ENCODE data around the gene FHOD3. TPM values are rescaled to one million over a fixed set of nuclear protein-coding genes. Genes with fewer than 3 reads are reported as not detected.

Gene FHOD3
- total RNA-seq, 1 donor: not detected

GRCh38 chr18:36610661-36611060, 313.1 kb downstream of the FHOD3 start:
- DNase-seq (ENCODE audit: low read depth in 2 of 3, low spot score in 2 of 3): no peak

GRCh38 chr18:36613069-36613468, 315.6 kb downstream of the FHOD3 start:
- no peak for DNase-seq (ENCODE audit: low read depth in 2 of 3, low spot score in 2 of 3)

DNA sequence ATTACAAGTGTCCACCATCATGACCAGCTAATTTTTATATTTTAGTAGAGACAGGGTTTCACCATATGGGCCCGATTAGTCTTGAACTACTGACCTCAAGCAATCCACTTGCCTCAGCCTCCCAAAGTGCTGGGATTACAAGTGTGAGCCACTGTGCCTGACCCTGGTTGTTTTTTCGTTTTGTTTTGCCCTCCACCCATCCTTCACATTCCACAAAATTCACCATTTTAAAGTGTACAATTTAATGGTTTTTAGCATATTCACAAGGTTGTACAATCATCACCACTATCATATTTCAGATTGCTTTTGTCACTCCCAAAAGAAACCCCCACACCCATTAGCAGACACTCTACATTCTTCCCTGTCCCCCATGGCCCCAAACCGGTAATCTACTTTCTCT, 316.3 kb downstream of the FHOD3 start:
- DNase-seq (ENCODE audit: low read depth in 2 of 3, low spot score in 2 of 3): no peak

DNA sequence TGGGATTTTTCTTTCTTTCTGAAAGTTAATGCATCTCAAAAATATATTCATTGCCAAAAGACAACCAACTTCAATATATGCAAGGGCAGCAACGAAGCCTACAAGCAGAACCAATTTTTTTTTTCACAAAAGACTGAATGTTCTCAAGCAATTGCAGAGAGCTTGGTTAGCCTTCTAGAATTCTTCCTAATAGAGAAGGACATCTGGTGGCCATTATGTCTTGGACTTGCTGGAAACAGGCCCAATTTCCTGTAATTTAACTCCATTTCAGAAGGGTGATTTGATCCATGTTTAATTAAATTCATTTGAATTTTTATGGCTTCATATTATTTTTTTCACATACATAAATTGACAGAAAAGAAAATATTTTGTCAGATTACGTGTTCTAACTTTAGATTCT, 323.3 kb downstream of the FHOD3 start:
- no peak for DNase-seq (ENCODE audit: low read depth in 2 of 3, low spot score in 2 of 3)

DNA sequence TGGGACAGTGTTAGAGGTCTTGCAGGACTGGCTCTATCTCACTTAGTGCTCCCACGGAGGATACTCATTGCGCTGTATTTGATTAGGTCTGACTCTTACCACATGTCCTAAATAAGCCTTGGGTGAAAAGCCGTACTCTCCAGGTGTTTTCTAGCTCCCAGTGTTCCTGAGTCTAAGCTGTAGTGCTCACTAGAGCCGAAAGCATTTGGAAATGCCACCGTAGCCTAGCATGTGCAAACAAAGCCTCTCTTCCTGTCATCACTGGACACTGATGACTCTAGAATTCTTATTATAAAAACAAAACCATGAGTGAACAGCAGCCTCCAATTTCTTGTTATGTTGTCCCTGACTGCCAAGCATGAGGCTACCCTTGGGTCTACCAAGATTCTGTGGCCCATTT, 325.1 kb downstream of the FHOD3 start:
- no peak for DNase-seq (ENCODE audit: low read depth in 2 of 3, low spot score in 2 of 3)

GRCh38 chr18:36623091-36623490, 325.6 kb downstream of the FHOD3 start:
- no peak for DNase-seq (ENCODE audit: low read depth in 2 of 3, low spot score in 2 of 3)

DNA sequence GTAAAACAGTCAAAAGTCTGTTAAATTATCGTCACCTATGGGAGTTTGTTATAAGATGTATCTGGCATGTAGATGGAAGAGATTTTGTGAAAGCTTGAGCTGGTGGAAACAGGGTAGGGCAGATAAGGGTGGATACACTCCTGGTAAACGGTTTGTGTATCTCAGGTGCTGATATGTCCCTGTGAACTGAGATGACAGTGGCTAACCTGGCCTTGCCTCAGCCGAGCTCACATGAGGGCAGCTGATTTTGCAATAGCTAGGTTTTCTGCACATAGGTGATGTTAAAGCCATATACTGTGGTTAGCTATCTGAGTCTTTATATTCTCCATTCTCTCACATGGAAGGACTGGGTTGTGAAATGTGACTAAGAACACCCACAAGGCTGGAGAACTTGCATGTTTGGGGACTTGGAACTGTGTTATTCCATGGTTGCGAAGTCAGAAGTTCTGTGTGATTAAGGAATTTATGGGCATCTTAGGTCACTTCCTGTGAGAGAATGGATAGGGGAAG, 326.2 kb downstream of the FHOD3 start:
- no peak for DNase-seq (ENCODE audit: low read depth in 2 of 3, low spot score in 2 of 3)

DNA sequence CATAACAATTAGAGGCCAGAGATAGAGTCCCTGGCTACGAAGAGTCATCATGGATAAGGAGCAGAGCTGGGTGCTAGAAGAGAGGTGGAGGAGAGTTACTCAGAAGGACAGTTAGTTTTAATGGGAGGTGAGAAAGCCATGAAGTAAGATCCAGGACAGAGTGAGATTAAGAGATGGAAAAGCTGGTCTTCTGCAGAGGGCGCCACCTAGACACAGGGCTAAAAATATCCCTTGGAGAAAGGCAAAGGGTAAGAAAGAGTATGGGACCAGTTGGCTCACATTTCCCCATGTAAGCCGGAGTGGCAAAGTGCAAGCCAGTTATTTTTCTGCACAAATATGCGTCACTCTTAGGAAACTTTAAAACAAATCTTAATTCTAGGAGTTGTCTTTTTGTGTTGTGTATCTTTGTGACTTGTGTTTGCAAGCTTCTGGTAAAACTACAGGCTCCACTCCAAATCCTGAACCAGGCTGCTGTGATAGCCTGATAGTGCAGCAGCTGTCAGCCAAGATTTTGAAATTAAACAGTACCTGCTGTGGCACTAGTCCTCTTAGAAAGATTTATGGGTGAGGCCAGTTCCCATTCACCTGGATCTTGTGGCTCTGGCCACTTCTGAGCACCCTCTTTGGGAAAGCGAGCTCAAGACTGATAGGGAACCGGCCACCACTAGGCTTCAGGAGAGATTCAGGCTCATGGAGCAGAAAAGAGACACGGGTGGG, 327.1 kb downstream of the FHOD3 start:
- no peak for DNase-seq (ENCODE audit: low read depth in 2 of 3, low spot score in 2 of 3)

GRCh38 chr18:36625386-36625785, 327.9 kb downstream of the FHOD3 start:
- DNase-seq (ENCODE audit: low read depth in 2 of 3, low spot score in 2 of 3): no peak

DNA sequence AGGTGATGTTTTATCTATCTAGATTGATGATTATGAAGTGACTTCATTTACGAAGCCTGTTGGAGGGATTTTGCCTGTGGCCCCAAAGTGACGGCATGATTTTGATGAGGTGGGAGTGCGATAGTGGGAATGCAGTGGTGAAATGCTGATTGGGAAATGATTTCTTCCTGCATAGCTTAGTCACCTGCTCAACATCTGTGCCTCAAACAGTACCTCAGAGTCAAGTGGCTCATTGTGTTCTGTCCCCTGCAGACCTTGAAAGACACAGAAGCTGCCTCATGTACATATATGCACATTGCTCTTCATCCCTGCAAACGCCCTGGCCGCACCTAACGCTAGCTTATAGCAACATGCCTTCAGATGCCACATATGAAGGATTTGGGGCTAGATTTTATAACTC, 330.1 kb downstream of the FHOD3 start:
- no peak for DNase-seq (ENCODE audit: low read depth in 2 of 3, low spot score in 2 of 3)

- DNase-seq (ENCODE audit: low read depth in 2 of 3, low spot score in 2 of 3): no peak
Measured at GRCh38 chr18:36628435-36629137, 331.1 kb downstream of the FHOD3 start.

DNA sequence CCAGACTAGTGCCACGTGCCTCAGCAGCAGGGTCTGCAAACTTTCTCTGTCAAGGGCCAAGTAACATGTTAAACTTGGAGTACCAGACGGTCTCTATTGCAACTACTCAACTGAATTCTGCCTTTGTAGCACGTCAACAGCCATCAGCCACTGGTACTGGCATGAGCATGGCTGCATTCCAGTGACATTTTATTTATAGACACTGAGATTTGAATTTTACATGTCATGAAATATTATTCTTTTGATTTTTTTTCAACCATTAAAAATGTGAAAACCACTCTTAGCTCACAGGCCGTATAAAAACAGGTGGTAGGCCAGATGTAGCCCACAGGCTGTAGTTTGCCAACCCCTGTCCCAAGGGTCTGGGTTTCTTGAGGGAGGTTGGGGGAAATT, 331.6 kb downstream of the FHOD3 start:
- no peak for DNase-seq (ENCODE audit: low read depth in 2 of 3, low spot score in 2 of 3)

- DNase-seq (ENCODE audit: low read depth in 2 of 3, low spot score in 2 of 3): no peak
Measured at GRCh38 chr18:36629836-36630235, 332.3 kb downstream of the FHOD3 start.

DNA sequence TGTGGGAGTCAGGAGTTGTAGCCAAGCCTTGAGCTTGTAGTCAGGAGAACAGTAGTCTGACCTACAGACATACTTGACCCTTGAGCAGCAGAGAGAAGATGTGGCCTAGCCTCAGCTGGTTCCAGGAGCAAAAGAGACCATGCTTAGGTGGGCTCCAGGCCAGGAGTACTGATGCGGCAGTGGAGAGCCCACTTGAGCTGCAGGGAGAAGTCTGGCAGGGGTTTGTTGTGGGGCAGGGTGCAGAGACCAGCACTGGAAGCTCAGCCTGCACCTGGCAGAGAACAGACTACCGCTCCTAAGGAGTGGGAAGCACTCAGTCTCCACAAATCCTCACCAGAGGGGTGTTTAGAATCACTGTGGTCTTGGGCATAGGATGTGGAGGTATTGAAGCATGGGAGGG, 333.4 kb downstream of the FHOD3 start:
- DNase-seq (ENCODE audit: low read depth in 2 of 3, low spot score in 2 of 3): no peak

GRCh38 chr18:36633961-36634412, 336.5 kb downstream of the FHOD3 start:
- no peak for DNase-seq (ENCODE audit: low read depth in 2 of 3, low spot score in 2 of 3)

- DNase-seq (ENCODE audit: low read depth in 2 of 3, low spot score in 2 of 3): no peak
Measured at GRCh38 chr18:36634573-36635216, 337.2 kb downstream of the FHOD3 start.

- no peak for DNase-seq (ENCODE audit: low read depth in 2 of 3, low spot score in 2 of 3)
Measured at GRCh38 chr18:36635414-36636096, 338.0 kb downstream of the FHOD3 start.

DNA sequence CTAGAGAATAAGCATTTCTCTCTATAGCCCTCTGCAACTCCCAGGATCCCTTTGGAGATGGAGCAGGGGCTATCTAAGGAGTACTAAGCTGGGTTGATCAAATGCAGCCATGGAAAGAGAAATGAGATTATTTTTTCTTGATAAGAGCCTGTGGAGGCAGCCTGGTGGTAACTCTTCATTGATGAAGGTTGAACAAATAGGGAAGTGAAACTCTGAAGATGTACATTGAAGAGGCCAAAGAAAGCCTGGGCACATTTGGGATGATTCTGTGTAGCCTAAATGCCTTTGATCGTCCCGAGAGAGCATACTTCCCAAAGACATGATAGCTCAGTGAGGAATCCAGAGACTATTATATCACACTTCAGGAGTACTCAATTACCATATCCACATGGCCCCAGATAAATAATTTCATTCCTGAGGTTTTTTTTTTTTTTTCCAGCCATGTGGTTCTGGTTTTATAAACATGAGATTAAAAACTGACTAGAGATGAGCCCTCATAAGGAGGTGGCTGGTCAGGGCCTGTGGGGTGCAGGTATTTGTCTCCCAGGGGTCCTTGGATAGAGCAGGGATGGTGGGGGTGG, 338.8 kb downstream of the FHOD3 start:
- DNase-seq (ENCODE audit: low read depth in 2 of 3, low spot score in 2 of 3): no peak

- DNase-seq (ENCODE audit: low read depth in 2 of 3, low spot score in 2 of 3): no peak
Measured at GRCh38 chr18:36638224-36638623, 340.7 kb downstream of the FHOD3 start.

GRCh38 chr18:36640021-36640952, 342.8 kb downstream of the FHOD3 start:
- DNase-seq (ENCODE audit: low read depth in 2 of 3, low spot score in 2 of 3): no peak

Data from hematopoietic multipotent progenitor cell (in vitro differentiated cells).